SJSA1 (cell line): ENCODE measurements around the gene CCL4. TPM values are rescaled to one million over a fixed set of nuclear protein-coding genes. Genes with fewer than 3 reads are reported as not detected.
"Not testable (repeated sequence)": the region's sequence is repeated elsewhere in the genome, so short reads cannot be mapped to it uniquely, and the experiment has no call there.

Experiments used
- DNase-seq, 2 experiments: peaks; one replicate each; pipeline ENCODE4 v3.0.0-alpha.2; 2015 to 2020; ENCODE audit warnings: low spot score in 2 of 2, low read depth in 1 of 2
- H3K27ac ChIP-seq: fragments of 250-450 bp; sonication (Bioruptor Pico); 2 replicates; pipeline ENCODE4 v1.5.1; 2020; ENCODE audit warnings: mild to moderate bottlenecking, moderate library complexity
- H3K27me3 ChIP-seq: fragments of 250-450 bp; sonication (Bioruptor Pico); replicated peaks from 2 replicates; pipeline ENCODE4 v1.5.1; 2020; ENCODE audit warnings: mild to moderate bottlenecking, moderate library complexity
- H3K36me3 ChIP-seq: fragments of 250-450 bp; sonication (Bioruptor Pico); 2 replicates; pipeline ENCODE4 v1.5.1; 2020; ENCODE audit warnings: mild to moderate bottlenecking
- H3K4me1 ChIP-seq: fragments of 250-450 bp; sonication (Bioruptor Pico); replicated peaks from 2 replicates; pipeline ENCODE4 v1.6.1; 2021; ENCODE audit warnings: mild to moderate bottlenecking
- H3K4me3 ChIP-seq: fragments of 250-450 bp; sonication (Bioruptor Pico); 2 replicates; pipeline ENCODE4 v1.5.1; 2020; ENCODE audit warnings: mild to moderate bottlenecking
- H3K9me3 ChIP-seq: fragments of 250-450 bp; sonication (Bioruptor Pico); replicated peaks from 2 replicates; pipeline ENCODE4 v1.5.1; 2020; ENCODE audit warnings: mild to moderate bottlenecking
- total RNA-seq: library from RNA; depleted of rRNA; stranded (reverse); fragments of >200 nt; shearing (Covaris generic); gene quantifications from 2 replicates; pipeline ENCODE4 v1.2.3, GENCODE V29; 2014

Gene CCL4
- total RNA-seq, 1 experiment from 2014 or later, result not detected

- H3K4me3 ChIP-seq, result no peak overlapping the region
These were observed 29.3 kb upstream of the CCL4 start for GRCh38 chr17:36074365-36074764.

GRCh38 chr17:36081681-36082471, 21.8 kb upstream of the CCL4 start:
- not testable (repeated sequence) for H3K4me1 ChIP-seq, H3K27me3 ChIP-seq, H3K27ac ChIP-seq, H3K4me3 ChIP-seq, H3K9me3 ChIP-seq, H3K36me3 ChIP-seq, DNase-seq

More at GRCh38 chr17:36074365-36074764, 29.3 kb upstream of the CCL4 start:
- no peaks in the 10 kb centered on the region for H3K4me1 ChIP-seq
- H3K9me3 ChIP-seq, result no peaks in the 10 kb centered on the region
- H3K27me3 ChIP-seq, result no peaks in the 10 kb centered on the region; the same call in none of the 2 replicates
- no peak for DNase-seq
- H3K36me3 ChIP-seq, result no peaks in the 10 kb centered on the region
- H3K27ac ChIP-seq, result no peak overlapping the region

GRCh38 chr17:36082482-36083120, 21.0 kb upstream of the CCL4 start:
- not testable (repeated sequence) for H3K36me3 ChIP-seq, H3K9me3 ChIP-seq, DNase-seq, H3K27ac ChIP-seq, H3K27me3 ChIP-seq, H3K4me3 ChIP-seq, H3K4me1 ChIP-seq

GRCh38 chr17:36083691-36084090, 19.9 kb upstream of the CCL4 start:
- not testable (repeated sequence) for H3K4me1 ChIP-seq, H3K4me3 ChIP-seq, DNase-seq, H3K27ac ChIP-seq, H3K9me3 ChIP-seq, H3K36me3 ChIP-seq, H3K27me3 ChIP-seq

- DNase-seq, result no peak
- Histone ChIP-seq H3K4me3 (no peak overlapping the region), H3K9me3 (no peaks in the 10 kb centered on the region), H3K36me3 (no peaks in the 10 kb centered on the region), H3K27me3 (no peaks in the 10 kb centered on the region), H3K4me1 (no peaks in the 10 kb centered on the region), H3K27ac (no peak overlapping the region)
These were observed 17.9 kb upstream of the CCL4 start for GRCh38 chr17:36085765-36086164.

- no peak for DNase-seq
These were observed 16.8 kb upstream of the CCL4 start for GRCh38 chr17:36086791-36087190.

GRCh38 chr17:36087471-36087870, 16.2 kb upstream of the CCL4 start:
- not testable (repeated sequence) for DNase-seq, H3K27ac ChIP-seq, H3K4me1 ChIP-seq, H3K27me3 ChIP-seq, H3K36me3 ChIP-seq, H3K4me3 ChIP-seq, H3K9me3 ChIP-seq

More at GRCh38 chr17:36086791-36087190, 16.8 kb upstream of the CCL4 start:
- H3K27ac ChIP-seq, result no peak overlapping the region
- no peaks in the 10 kb centered on the region for H3K27me3 ChIP-seq
- H3K9me3 ChIP-seq, result no peaks in the 10 kb centered on the region
- H3K4me1 ChIP-seq, result no peaks in the 10 kb centered on the region
- no peaks in the 10 kb centered on the region for H3K36me3 ChIP-seq
- H3K4me3 ChIP-seq, result no peak overlapping the region

GRCh38 chr17:36087897-36088572, 15.6 kb upstream of the CCL4 start:
- H3K4me1 ChIP-seq, DNase-seq, H3K9me3 ChIP-seq, H3K27ac ChIP-seq, H3K36me3 ChIP-seq, H3K27me3 ChIP-seq, H3K4me3 ChIP-seq: not testable (repeated sequence)

- Histone ChIP-seq H3K4me1 (no peaks in the 10 kb centered on the region), H3K36me3 (no peaks in the 10 kb centered on the region), H3K4me3 (no peak overlapping the region), H3K9me3 (no peaks in the 10 kb centered on the region), H3K27ac (no peak overlapping the region), H3K27me3 (no peaks in the 10 kb centered on the region)
- no peak for DNase-seq
These were observed 14.8 kb upstream of the CCL4 start for GRCh38 chr17:36088670-36089338.

- no peak for DNase-seq
- Histone ChIP-seq H3K27ac (no peak overlapping the region), H3K9me3 (no peaks in the 10 kb centered on the region), H3K36me3 (no peaks in the 10 kb centered on the region), H3K27me3 (no peaks in the 10 kb centered on the region), H3K4me3 (no peak overlapping the region), H3K4me1 (no peaks in the 10 kb centered on the region)
These were observed 14.2 kb upstream of the CCL4 start for GRCh38 chr17:36089339-36089865.

GRCh38 chr17:36089888-36090836, 13.5 kb upstream of the CCL4 start, which contains the start of gene CCL3:
Gene CCL3, minus strand, starts transcription at chr17:36090143. Its CDS starts 85 bp downstream, at chr17:36090058.
- no peak for DNase-seq
- H3K4me1 ChIP-seq, result no peaks in the 10 kb centered on the region
- no peaks in the 10 kb centered on the region for H3K27me3 ChIP-seq
- no peak within 1 kb of the TSS for H3K4me3 ChIP-seq
- no peaks in the 10 kb centered on the region for H3K9me3 ChIP-seq
- H3K36me3 ChIP-seq, result no peaks in the 10 kb centered on the region
- H3K27ac ChIP-seq, result no peak within 1 kb of the TSS

GRCh38 chr17:36092230-36092629, 11.4 kb upstream of the CCL4 start:
- H3K36me3 ChIP-seq, result no peaks in the 10 kb centered on the region
- no peaks in the 10 kb centered on the region for H3K27me3 ChIP-seq
- H3K9me3 ChIP-seq, result no peaks in the 10 kb centered on the region
- no peak overlapping the region for H3K4me3 ChIP-seq
- no peak overlapping the region for H3K27ac ChIP-seq
- H3K4me1 ChIP-seq, result no peaks in the 10 kb centered on the region
- no peak for DNase-seq

GRCh38 chr17:36092715-36093114, 10.9 kb upstream of the CCL4 start:
- H3K4me3 ChIP-seq, H3K4me1 ChIP-seq, H3K27me3 ChIP-seq, DNase-seq, H3K36me3 ChIP-seq, H3K9me3 ChIP-seq, H3K27ac ChIP-seq: not testable (repeated sequence)
